Colonic mucosa (tissue), 4 donors: Measurements from ENCODE around the gene HARBI1. TPM values are rescaled to one million over a fixed set of nuclear protein-coding genes. Genes with fewer than 3 reads are reported as not detected.

Source experiments
- DNase-seq: peaks from one replicate; pipeline ENCODE4 v3.0.0-alpha.2; 2020
- H3K27ac ChIP-seq: fragments of 200-600 bp; one replicate; pipeline ENCODE4 v1.8.0; 2021
- H3K27me3 ChIP-seq: fragments of 200-600 bp; one replicate; pipeline ENCODE4 v1.8.0; 2021
- H3K36me3 ChIP-seq: fragments of 200-600 bp; one replicate; pipeline ENCODE4 v1.8.0; 2021
- H3K4me1 ChIP-seq: fragments of 200-600 bp; one replicate; pipeline ENCODE4 v1.8.0; 2021; ENCODE audit warnings: mild to moderate bottlenecking
- H3K4me3 ChIP-seq: fragments of 200-600 bp; one replicate; pipeline ENCODE4 v1.8.0; 2021
- H3K9ac ChIP-seq, 2 donors: one replicate each; pipeline ENCODE4 v1.7.0; 2013; ENCODE audit warnings: control low read depth in 2 of 2, low read depth in 2 of 2, low read length in 2 of 2
- H3K9me3 ChIP-seq: fragments of 200-600 bp; one replicate; pipeline ENCODE4 v1.8.0; 2021
- CTCF ChIP-seq: fragments of 200-600 bp; IDR thresholded peaks from one replicate; pipeline ENCODE4 v1.8.0; 2022; ENCODE audit warnings: antibody characterized with exemption, mild to moderate bottlenecking
- intact Hi-C: fragments of 100-400 bp; cut with DNase I; formaldehyde crosslinking; loops from one replicate; pipeline ENCODE4 v1.14.1; 2022
- total RNA-seq, 2 donors: library from RNA; stranded (reverse); fragmentation: NEBNext Ultra II Directional in 1 of 2; extraction: Animal tissue kit (Norgen Biotek cat#: 25700) in 1 of 2; gene quantifications; one replicate each; pipeline ENCODE4 v1.2.1, GENCODE V29; 2021
- donor health status: healthy.
- donor health status: DM: no; HTN: no; CAD: no.
- donor health status: DM: no; HTN: no; CAD: no.

HARBI1 gene
- total RNA-seq, 2 donors from 2014 or later: 4.5 to 5.0 TPM

- Histone ChIP-seq H3K27me3 (no peaks in the 10 kb centered on the region), H3K36me3 (peaks cover 32% of the 10 kb centered on the region), H3K9me3 (no peaks in the 10 kb centered on the region), H3K27ac (no peak overlapping the region), H3K4me3 (no peak overlapping the region), H3K4me1 (no peaks in the 10 kb centered on the region), H3K9ac (no peak overlapping the region)
- DNase-seq: peak; percentile 29
- intact Hi-C loops: no loop called here
- TF ChIP-seq CTCF: no peak
Measured at GRCh38 chr11:46649180-46649738, 32.2 kb upstream of the HARBI1 start.

- intact Hi-C loops: no loop called here
- TF ChIP-seq CTCF: no peak
- H3K27ac ChIP-seq: no peak overlapping the region
- H3K9ac ChIP-seq: no peak overlapping the region
- H3K9me3 ChIP-seq: no peaks in the 10 kb centered on the region
- H3K4me1 ChIP-seq: no peaks in the 10 kb centered on the region
- no peak for DNase-seq
- H3K27me3 ChIP-seq: no peaks in the 10 kb centered on the region
- H3K36me3 ChIP-seq: peaks cover 15% of the 10 kb centered on the region
- no peak overlapping the region for H3K4me3 ChIP-seq
Measured at GRCh38 chr11:46643986-46644385, 27.0 kb upstream of the HARBI1 start.

GRCh38 chr11:46643531-46643930 lies 26.5 kb upstream of the HARBI1 start:
- Histone ChIP-seq H3K36me3 (peaks cover 15% of the 10 kb centered on the region), H3K4me1 (no peaks in the 10 kb centered on the region), H3K4me3 (no peak overlapping the region), H3K27ac (no peak overlapping the region), H3K9ac (no peak overlapping the region), H3K27me3 (no peaks in the 10 kb centered on the region), H3K9me3 (no peaks in the 10 kb centered on the region)
- intact Hi-C loops: no loop called here
- DNase-seq: no peak
- TF ChIP-seq CTCF: no peak

- no peak overlapping the region for H3K9ac ChIP-seq
- H3K36me3 ChIP-seq: peaks cover 13% of the 10 kb centered on the region
- no peak for DNase-seq
Measured at GRCh38 chr11:46642627-46643335, 25.8 kb upstream of the HARBI1 start.

GRCh38 chr11:46641639-46642038 lies 24.6 kb upstream of the HARBI1 start:
- Histone ChIP-seq H3K4me1 (no peaks in the 10 kb centered on the region), H3K9ac (no peak overlapping the region), H3K27ac (no peak overlapping the region), H3K9me3 (no peaks in the 10 kb centered on the region), H3K4me3 (no peak overlapping the region), H3K27me3 (no peaks in the 10 kb centered on the region), H3K36me3 (peaks cover 4% of the 10 kb centered on the region)
- intact Hi-C loops: no loop called here
- DNase-seq: no peak
- no peak for TF ChIP-seq CTCF

More at GRCh38 chr11:46642627-46643335, 25.8 kb upstream of the HARBI1 start:
- Histone ChIP-seq H3K27ac (no peak overlapping the region), H3K9me3 (no peaks in the 10 kb centered on the region), H3K4me1 (no peaks in the 10 kb centered on the region), H3K4me3 (no peak overlapping the region), H3K27me3 (no peaks in the 10 kb centered on the region)
- TF ChIP-seq CTCF: no peak
- intact Hi-C loops: no loop called here
